ENCODE results near the gene IL26. TPM values are rescaled to one million over a fixed set of nuclear protein-coding genes. Genes with fewer than 3 reads are reported as not detected.

IL26 gene
- total and polyA plus RNA-seq, 2 of the 4 experiments (the other 2 are of a cell fraction): not detected

DNA sequence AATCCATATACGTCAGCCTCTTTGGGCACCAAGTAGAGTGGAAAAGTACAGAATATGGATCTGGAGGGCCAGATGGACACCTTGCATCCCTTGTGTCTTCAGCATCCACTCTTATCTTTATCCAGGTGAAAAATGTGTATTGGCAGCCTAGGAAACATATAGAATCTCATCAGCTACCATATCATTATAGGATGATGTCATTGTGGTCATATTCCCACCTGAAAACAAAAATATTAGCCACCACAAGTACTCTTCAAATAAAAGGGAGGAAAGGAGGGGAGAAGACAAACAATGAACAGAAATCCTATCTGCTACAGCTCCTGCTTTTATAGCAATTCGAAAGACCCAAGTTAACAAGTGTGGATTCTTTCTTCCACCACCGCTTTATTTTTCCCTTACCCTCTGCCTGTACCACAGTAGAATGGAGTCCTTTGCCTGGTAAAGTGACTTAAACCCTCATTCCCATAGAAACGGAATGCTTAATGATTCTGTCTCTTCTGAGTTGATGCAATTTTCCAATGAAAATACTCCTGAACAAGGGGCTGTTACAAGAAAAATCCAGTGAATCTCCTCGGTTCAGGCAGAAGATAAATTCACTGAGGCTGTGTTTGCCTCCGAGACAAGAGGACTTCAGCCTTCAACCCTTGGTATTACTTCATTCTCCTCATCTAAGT, 13.8 kb upstream of the IL26 start:
- BruUV-seq (replicated peaks): no TSS peak
- POLR2A ChIA-PET (ENCODE audit: unreplicated experiment): no interaction called here
- in situ Hi-C loops (cut with MboI; ENCODE audit: low sequenced_read_pairs): no loop called here

More for the DNA sequence above, 13.8 kb upstream of the IL26 start:
- Histone ChIP-seq H3K27me3 (ENCODE audit: control insufficient read depth, insufficient read depth, low read length) (peaks cover 2% of the 10 kb centered on the region; the same call in 1 of the 2 replicates), H4K5ac (ENCODE audit: low read depth, low read length) (no peak overlapping the region), H3K36me3 (ENCODE audit: control insufficient read depth, insufficient read depth, low read length) (no peaks in the 10 kb centered on the region), H4K20me1 (ENCODE audit: insufficient read depth, low read length) (no peaks in the 10 kb centered on the region), H2BK5ac (ENCODE audit: low read depth, low read length, poor library complexity, severe bottlenecking) (no peak overlapping the region), H3K23ac (ENCODE audit: low read depth, low read length) (no peak overlapping the region), H4K91ac (ENCODE audit: insufficient read depth, low read depth, low read length) (no peak overlapping the region), H3K9ac (ENCODE audit: low read depth, low read length) (no peak overlapping the region), H3K14ac (replicated peaks; ENCODE audit: low read depth, low read length) (no peak overlapping the region), H3K56ac (ENCODE audit: extremely low read depth, insufficient read depth, low read length) (no peak overlapping the region), H2BK20ac (ENCODE audit: low read depth, low read length) (no peak overlapping the region), H3K18ac (ENCODE audit: low read depth, low read length) (peak overlapping the region; percentile 15; the same call in 1 of the 2 replicates), H3K4ac (ENCODE audit: low read depth, low read length) (no peak overlapping the region), H2BK15ac (ENCODE audit: low read depth, low read length) (no peak overlapping the region), H2AK5ac (ENCODE audit: low read depth, low read length) (no peak overlapping the region), H2AFZ (replicated peaks; ENCODE audit: low read length, poor library complexity) (no peak overlapping the region), H4K8ac (ENCODE audit: low read depth in 2 of 2, low read length in 2 of 2) (no peak overlapping the region), H2BK120ac (ENCODE audit: low read depth, low read length) (no peak overlapping the region), H3K79me1 (ENCODE audit: low read depth in 1 of 2, low read length in 2 of 2) (no peaks in the 10 kb centered on the region), H3K9me1 (ENCODE audit: insufficient read depth, low read length) (0 out of 2 replicates have a peak, but pooled peaks cover 5% of the 10 kb centered on the region), H3K4me3 (ENCODE audit: insufficient read depth, low read depth, low read length) (no peak overlapping the region), H3K4me1 (ENCODE audit: control insufficient read depth, insufficient read depth, low read length) (peaks cover 8% of the 10 kb centered on the region), H2AK9ac (replicated peaks; ENCODE audit: low read depth, low read length, poor library complexity) (no peak overlapping the region), H3K9me3 (ENCODE audit: control insufficient read depth, insufficient read depth, low read length) (no peaks in the 10 kb centered on the region), H3K27ac (ENCODE audit: insufficient read depth, low read length) (no peak overlapping the region), H3K4me2 (ENCODE audit: low read depth, low read length) (no peak overlapping the region)
- dilution Hi-C loops (cut with HindIII; ENCODE audit: low sequenced_read_pairs, unreplicated experiment) (no loop called here), intact Hi-C loops (cut with micrococcal nuclease) (no loop called here)
- no CpG with 5 or more reads among the region's 6 CpGs for WGBS, 2 experiments (ENCODE audit: extremely low coverage in 2 of 2, insufficient read length in 1 of 2)
- ATAC-seq (ENCODE audit: low read depth): no peak
- CTCF ChIA-PET: no interaction called here
- no peak for DNase-seq
- TF ChIP-seq, protein P1, sequence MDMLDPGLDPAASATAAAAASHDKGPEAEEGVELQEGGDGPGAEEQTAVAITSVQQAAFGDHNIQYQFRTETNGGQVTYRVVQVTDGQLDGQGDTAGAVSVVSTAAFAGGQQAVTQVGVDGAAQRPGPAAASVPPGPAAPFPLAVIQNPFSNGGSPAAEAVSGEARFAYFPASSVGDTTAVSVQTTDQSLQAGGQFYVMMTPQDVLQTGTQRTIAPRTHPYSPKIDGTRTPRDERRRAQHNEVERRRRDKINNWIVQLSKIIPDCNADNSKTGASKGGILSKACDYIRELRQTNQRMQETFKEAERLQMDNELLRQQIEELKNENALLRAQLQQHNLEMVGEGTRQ (IDR thresholded peaks at IDR 0.05; ENCODE audit: low read depth, low read length): no peak
- TF ChIP-seq RAD21 (IDR thresholded peaks at IDR 0.05; ENCODE audit: low read length) (no peak), CEBPB (IDR thresholded peaks at IDR 0.05; ENCODE audit: low read depth, low read length) (no peak), MAFK (IDR thresholded peaks at IDR 0.05; ENCODE audit: low read depth, low read length) (no peak), BHLHE40 (IDR thresholded peaks at IDR 0.05; ENCODE audit: low read depth, low read length) (no peak), RFX5 (IDR thresholded peaks at IDR 0.05; ENCODE audit: low read depth, low read length) (no peak), FOS (IDR thresholded peaks at IDR 0.05; ENCODE audit: low read depth, low read length) (no peak), CTCF (conservative IDR thresholded peaks at IDR 0.05; ENCODE audit: low read depth, low read length) (no peak)
